K562 (cell line): ENCODE measurements around the gene OLIG3. TPM values are rescaled to one million over a fixed set of nuclear protein-coding genes. Genes with fewer than 3 reads are reported as not detected.

Experiments
- ATAC-seq: fragments of 200-7000 bp; cut with Tn5 transposase; 3 replicates; pipeline ENCODE4 v1.9.1; 2020; ENCODE audit warnings: moderate library complexity
- BruUV-seq: library from RNA; stranded (reverse); fragments of 400-500 nt; replicated peaks from 2 replicates; lab custom pipeline; 2021; lab: Mats Ljungman, UMichigan
- CTCF ChIA-PET: fragments of 300-600 bp; formaldehyde crosslinking; extraction: SDS; loops from one replicate; lab custom pipeline; 2021; ENCODE audit warnings: low intra/inter-chr PET ratio; lab: Yijun Ruan, JAX
- POLR2A ChIA-PET: fragments of 300-600, 350-650 bp; sonication (Branson Sonifier 250); formaldehyde crosslinking; extraction: SDS; loops from one replicate; lab custom pipeline; 2021; ENCODE audit warnings: antibody characterized with exemption, inconsistent platforms; lab: Yijun Ruan, JAX
- DNase-seq, 4 experiments: peaks; one replicate each; pipeline versions ENCODE4 v3.0.0 to v3.0.0-alpha.2; 2011 to 2018; ENCODE audit warnings: low spot score in 3 of 4, mixed read lengths in 3 of 4; ENCODE audit errors: extremely low read depth in 1 of 4
- FAIRE-seq: peaks from 2 replicates; lab custom pipeline; 2011; peaks lifted over from hg19 to GRCh38; lab: Jason Lieb, UNC
- H2AFZ ChIP-seq: 2 replicates; pipeline ENCODE4 v1.6.0; 2011; ENCODE audit warnings: low read depth, low read length, control low read depth, inconsistent platforms
- H3K27ac ChIP-seq: fragments of 200-600 bp; 3 replicates; pipeline ENCODE4 v1.8.0; 2011; ENCODE audit warnings: low read depth, mild to moderate bottlenecking, control low read depth, inconsistent platforms, low read length, moderate library complexity, mixed read lengths; ENCODE audit errors: extremely low read depth
- H3K27me3 ChIP-seq, 2 experiments: fragments of 300-600 bp in 1 of 2; 2 replicates in 1 of 2; 3 replicates in 1 of 2; pipeline versions ENCODE4 v1.6.0 to v1.8.0; 2011; ENCODE audit warnings: inconsistent platforms in 2 of 2, low read length in 2 of 2, mild to moderate bottlenecking in 1 of 2, mixed read lengths in 1 of 2, moderate library complexity in 1 of 2; ENCODE audit not compliant: control insufficient read depth in 2 of 2, insufficient read depth in 2 of 2
- H3K36me3 ChIP-seq: fragments of 300-600 bp; 3 replicates; pipeline ENCODE4 v1.8.0; 2011; ENCODE audit warnings: mild to moderate bottlenecking, low read length, inconsistent platforms; ENCODE audit not compliant: control insufficient read depth, insufficient read depth
- H3K4me1 ChIP-seq, 2 experiments: fragments of 200-600 bp in 1 of 2; replicated peaks in 1 of 2; 2 replicates in 1 of 2; 3 replicates in 1 of 2; pipeline versions ENCODE4 v1.5.1 to v1.8.0; 2011; ENCODE audit warnings: inconsistent platforms in 2 of 2, low read length in 2 of 2, mild to moderate bottlenecking in 1 of 2, mixed read lengths in 1 of 2, moderate library complexity in 1 of 2; ENCODE audit not compliant: control insufficient read depth in 2 of 2, insufficient read depth in 2 of 2
- H3K4me2 ChIP-seq: 2 replicates; pipeline ENCODE4 v1.6.1; 2011; ENCODE audit warnings: low read length, control low read depth, inconsistent platforms, mixed read lengths; ENCODE audit not compliant: insufficient read depth
- H3K4me3 ChIP-seq: fragments of 200-600 bp; sonication (generic), shearing (Covaris generic); 2 replicates; pipeline ENCODE4 v1.5.1; 2016; ENCODE audit warnings: control low read depth, inconsistent platforms
- H3K79me2 ChIP-seq: fragments of 200-600 bp; 3 replicates; pipeline ENCODE4 v1.8.0; 2011; ENCODE audit warnings: low read length, inconsistent platforms; ENCODE audit not compliant: control insufficient read depth, insufficient read depth
- H3K9ac ChIP-seq, 2 experiments: 2 replicates each; pipeline versions ENCODE4 v1.6.0 to v1.6.1; 2011; ENCODE audit warnings: low read depth in 2 of 2, low read length in 2 of 2, control low read depth in 1 of 2, inconsistent platforms in 1 of 2, mild to moderate bottlenecking in 1 of 2, mixed read lengths in 1 of 2; ENCODE audit not compliant: insufficient read depth in 1 of 2
- H3K9me1 ChIP-seq: one replicate; pipeline ENCODE4 v1.6.0; 2011; ENCODE audit warnings: inconsistent platforms, mild to moderate bottlenecking, low read length, moderate library complexity; ENCODE audit not compliant: control insufficient read depth, insufficient read depth
- H3K9me3 ChIP-seq: replicated peaks from 2 replicates; pipeline ENCODE4 v1.5.1; 2011; ENCODE audit warnings: low read depth, low read length, inconsistent platforms; ENCODE audit not compliant: control insufficient read depth, insufficient read depth
- H4K20me1 ChIP-seq: replicated peaks from 2 replicates; pipeline ENCODE4 v1.6.1; 2011; ENCODE audit warnings: low read length, inconsistent platforms, mixed read lengths; ENCODE audit not compliant: control insufficient read depth, insufficient read depth
- ARHGAP35 ChIP-seq: fragments of 450-650 bp; IDR thresholded peaks from 2 replicates; pipeline ENCODE4 v1.6.1; 2018; ENCODE audit not compliant: partially characterized antibody
- CREBBP ChIP-seq: IDR thresholded peaks from one replicate; pipeline ENCODE4 v1.6.1; 2012; ENCODE audit warnings: low read depth, mild to moderate bottlenecking, control low read depth, inconsistent platforms, low read length
- EP400 ChIP-seq: fragments of 450-650 bp; IDR thresholded peaks from 2 replicates; pipeline ENCODE4 v1.6.1; 2017; ENCODE audit warnings: antibody characterized with exemption, mild to moderate bottlenecking, moderate library complexity
- ESRRB ChIP-seq: fragments of 250-450 bp; sonication (Bioruptor Pico); IDR thresholded peaks from 2 replicates; pipeline ENCODE4 v1.5.0; 2020; ENCODE audit warnings: mild to moderate bottlenecking, moderate library complexity, borderline replicate concordance
- GATAD2A ChIP-seq: fragments of 450-650 bp; IDR thresholded peaks from 2 replicates; pipeline ENCODE4 v1.6.1; 2017
- ILF3 ChIP-seq: fragments of 450-650 bp; IDR thresholded peaks from 2 replicates; pipeline ENCODE4 v1.6.1; 2018; ENCODE audit warnings: antibody characterized with exemption, mild to moderate bottlenecking, moderate library complexity, borderline replicate concordance
- LCOR ChIP-seq: sonication (generic); formaldehyde crosslinking; IDR thresholded peaks from 2 replicates; pipeline ENCODE4 v1.8.0; 2022; ENCODE audit warnings: mild to moderate bottlenecking, missing genetic modification reagents
- LEF1 ChIP-seq: fragments of 450-650 bp; IDR thresholded peaks from 2 replicates; pipeline ENCODE4 v1.6.1; 2016; ENCODE audit warnings: mild to moderate bottlenecking
- MYC ChIP-seq, 2 experiments: fragments of 250-450 bp in 1 of 2; sonication (Bioruptor Pico) in 1 of 2; IDR thresholded peaks; 2 replicates each; pipeline versions ENCODE4 v1.5.1 to v1.6.1; 2012 to 2021; ENCODE audit warnings: low read depth in 2 of 2, borderline replicate concordance in 1 of 2, improper control_type of control experiment in 1 of 2, low read length in 1 of 2, mild to moderate bottlenecking in 1 of 2, moderate library complexity in 1 of 2
- PHF8 ChIP-seq: fragments of 200-600 bp; sonication (generic); IDR thresholded peaks from 2 replicates; pipeline ENCODE4 v1.6.1; 2012; ENCODE audit warnings: mixed run types, mild to moderate bottlenecking, inconsistent platforms, low read length, moderate library complexity, borderline replicate concordance
- PPARD ChIP-seq: fragments of 250-450 bp; sonication (Bioruptor Pico); IDR thresholded peaks from 2 replicates; pipeline ENCODE4 v1.8.0; 2022; ENCODE audit warnings: inconsistent platforms, mild to moderate bottlenecking, moderate library complexity
- SMARCA4 ChIP-seq: fragments of 450-650 bp; IDR thresholded peaks from 2 replicates; pipeline ENCODE4 v1.6.1; 2016
- TAL1 ChIP-seq: fragments of 450-650 bp; IDR thresholded peaks from 2 replicates; pipeline ENCODE4 v1.6.1; 2016; ENCODE audit warnings: mild to moderate bottlenecking
- ZNF23 ChIP-seq: fragments of 250-450 bp; sonication (Bioruptor Pico); IDR thresholded peaks from 2 replicates; pipeline ENCODE4 v1.4.0; 2020; ENCODE audit warnings: mild to moderate bottlenecking
- WGBS: fragments of 100-300 bp; shearing (Covaris generic); methylation state at CpG from one replicate; pipeline ENCODE4 v1.1.6; 2016; ENCODE audit warnings: low coverage, mixed read lengths; ENCODE audit not compliant: insufficient coverage; ENCODE audit errors: missing lambda C conversion rate; 5-methylcytosine and 5-hydroxymethylcytosine counted together
- in situ Hi-C: fragments of 300-500 bp; cut with MboI; formaldehyde crosslinking; loops from 4 replicates; pipeline ENCODE4 v1.15.0; 2018; ENCODE audit warnings: inconsistent platforms, mixed read lengths
- intact Hi-C: fragments of 100-400 bp; cut with micrococcal nuclease; formaldehyde crosslinking; loops from 2 replicates; pipeline ENCODE4 v1.14.2; 2022
- polyA plus RNA-seq, 8 experiments: library from polyadenylated mRNA; depleted of rRNA in 4 of 8; stranded (reverse) in 5 of 8; unstranded in 3 of 8; fragments of >200 nt; fragmentation: Nextera tagmentation in 2 of 8; fragmentation: Illumina TruSeq in 1 of 8; extraction: Ambion mirVana in 2 of 8; extraction: Trizol in 1 of 8; gene quantifications; 2 replicates each; pipeline versions ENCODE4 v1.2.1 to v1.2.3, GENCODE V29; 2011 to 2014; ENCODE audit warnings: inconsistent platforms in 1 of 8, missing spikeins in 1 of 8
- total RNA-seq, 7 experiments: library from RNA; depleted of rRNA in 6 of 7; stranded (reverse); fragments of >200 nt in 6 of 7; fragmentation: Illumina TruSeq in 2 of 7; extraction: Trizol in 2 of 7; gene quantifications; 2 replicates each; pipeline versions ENCODE4 v1.2.1 to v1.2.3, GENCODE V29; 2011 to 2021; ENCODE audit warnings: low replicate concordance in 1 of 7
- TF ChIP-seq, protein P1 (sequence below): fragments of 450-650 bp; conservative IDR thresholded peaks from 2 replicates; pipeline ENCODE4 v1.6.1; 2016; ENCODE audit warnings: missing genetic modification characterization, low read depth, mild to moderate bottlenecking, control low read depth, missing compliant biosample characterization

OLIG3 gene
- total and polyA plus RNA-seq, 9 of the 15 experiments (the other 6 are each of a cell fraction or from before 2014, with no cell fraction given), result not detected

DNA sequence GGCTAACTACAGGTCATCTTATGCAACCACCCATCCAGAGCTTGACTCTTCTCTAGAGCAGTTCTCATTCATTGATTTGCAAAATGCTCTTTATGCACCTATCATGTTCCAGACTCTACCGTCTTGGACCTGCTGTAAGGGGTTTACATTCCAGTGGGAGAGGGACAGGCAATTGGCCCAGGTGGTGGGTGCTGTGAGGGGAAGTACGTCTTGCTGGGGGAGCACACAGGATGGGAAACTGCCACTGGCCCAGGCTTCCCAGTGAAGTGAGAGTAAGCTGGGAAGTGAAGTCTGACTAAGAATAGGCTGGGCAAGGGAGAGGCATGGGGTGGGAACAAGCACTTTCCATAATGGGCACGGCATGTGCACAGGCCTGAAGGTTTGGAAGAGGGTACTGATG, 13.8 kb downstream of the OLIG3 start:
- Histone ChIP-seq H4K20me1 (no peaks in the 10 kb centered on the region), H3K27me3 (peaks cover 0 to 3% of the 10 kb centered on the region in 2 experiments; a peak in 2 of 5 replicates), H3K9me1 (no peaks in the 10 kb centered on the region), H3K4me3 (no peak overlapping the region), H2AFZ (no peak overlapping the region), H3K4me2 (no peak overlapping the region), H3K36me3 (no peaks in the 10 kb centered on the region), H3K27ac (no peak overlapping the region), H3K79me2 (no peaks in the 10 kb centered on the region), H3K4me1 (no peaks in the 10 kb centered on the region), H3K9ac (no peak overlapping the region), H3K9me3 (no peaks in the 10 kb centered on the region)
- ATAC-seq (no peak), FAIRE-seq (no peak), DNase-seq (no peak)
- POLR2A ChIA-PET, result interaction anchor here (1.0 kb wide), 1 partner anchor 9 kb away, joined by 3 read pairs; no protein-coding TSS in a partner anchor
- CTCF ChIA-PET, result no interaction called here
- 0% methylated on average over 3 of the region's 3 CpGs for WGBS
- in situ Hi-C loops, result no loop called here
- intact Hi-C loops, result no loop called here
- no TSS peak for BruUV-seq
- TF ChIP-seq LEF1 (no peak), PHF8 (no peak), GATAD2A (no peak), ILF3 (no peak), MYC (IDR thresholded peaks at IDR 0.05; ENCODE audit: low read depth, low read length) (no peak), MYC (CRISPR knock-in tag; IDR thresholded peaks at IDR 0.05; ENCODE audit: borderline replicate concordance, low read depth) (no peak), EP400 (no peak), LCOR (CRISPR knock-in tag) (no peak), CREBBP (no peak), ZNF23 (CRISPR knock-in tag) (no peak), TAL1 (no peak), PPARD (CRISPR knock-in tag) (no peak), SMARCA4 (no peak), ESRRB (CRISPR knock-in tag) (no peak), ARHGAP35 (no peak)
- TF ChIP-seq, protein P1, sequence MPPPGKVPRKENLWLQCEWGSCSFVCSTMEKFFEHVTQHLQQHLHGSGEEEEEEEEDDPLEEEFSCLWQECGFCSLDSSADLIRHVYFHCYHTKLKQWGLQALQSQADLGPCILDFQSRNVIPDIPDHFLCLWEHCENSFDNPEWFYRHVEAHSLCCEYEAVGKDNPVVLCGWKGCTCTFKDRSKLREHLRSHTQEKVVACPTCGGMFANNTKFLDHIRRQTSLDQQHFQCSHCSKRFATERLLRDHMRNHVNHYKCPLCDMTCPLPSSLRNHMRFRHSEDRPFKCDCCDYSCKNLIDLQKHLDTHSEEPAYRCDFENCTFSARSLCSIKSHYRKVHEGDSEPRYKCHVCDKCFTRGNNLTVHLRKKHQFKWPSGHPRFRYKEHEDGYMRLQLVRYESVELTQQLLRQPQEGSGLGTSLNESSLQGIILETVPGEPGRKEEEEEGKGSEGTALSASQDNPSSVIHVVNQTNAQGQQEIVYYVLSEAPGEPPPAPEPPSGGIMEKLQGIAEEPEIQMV (tag), result no peak
